Mesenteric fat pad (tissue), 1 donor: ENCODE measurements around the gene ENTREP1. TPM values are rescaled to one million over a fixed set of nuclear protein-coding genes. Genes with fewer than 3 reads are reported as not detected.

ENCODE experiments used
- total RNA-seq: library from RNA; stranded (reverse); fragmentation: NEBNext Ultra II Directional; extraction: Animal tissue kit (Norgen Biotek cat#: 25700); gene quantifications from one replicate; pipeline ENCODE4 v1.2.1, GENCODE V29; 2021
- donor health status: DM: yes; HTN: yes; CAD: no.

ENTREP1 gene
- total RNA-seq, 1 donor from 2014 or later = 3.9 TPM

Other genes starting within 250 kb of the ENTREP1 start
- 105 TPM for gene TJP2, start 150.9 kb upstream of the ENTREP1 start, total RNA-seq